Stimulated activated CD4-positive, alpha-beta T cell treated with anti-CD3 and anti-CD28 coated beads, TNF-alpha, amount 100 ng/mL, for 4 hours (primary cell): ENCODE measurements around the gene DDO.
"Not testable (repeated sequence)": the region's sequence is repeated elsewhere in the genome, so short reads cannot be mapped to it uniquely, and the experiment has no call there.

Source experiments
- DNase-seq, 3 experiments: peaks; one replicate each; pipeline ENCODE4 v3.0.0-alpha.2; 2020; ENCODE audit warnings: low read depth in 3 of 3

DDO gene, protein sequence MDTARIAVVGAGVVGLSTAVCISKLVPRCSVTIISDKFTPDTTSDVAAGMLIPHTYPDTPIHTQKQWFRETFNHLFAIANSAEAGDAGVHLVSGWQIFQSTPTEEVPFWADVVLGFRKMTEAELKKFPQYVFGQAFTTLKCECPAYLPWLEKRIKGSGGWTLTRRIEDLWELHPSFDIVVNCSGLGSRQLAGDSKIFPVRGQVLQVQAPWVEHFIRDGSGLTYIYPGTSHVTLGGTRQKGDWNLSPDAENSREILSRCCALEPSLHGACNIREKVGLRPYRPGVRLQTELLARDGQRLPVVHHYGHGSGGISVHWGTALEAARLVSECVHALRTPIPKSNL

DNA sequence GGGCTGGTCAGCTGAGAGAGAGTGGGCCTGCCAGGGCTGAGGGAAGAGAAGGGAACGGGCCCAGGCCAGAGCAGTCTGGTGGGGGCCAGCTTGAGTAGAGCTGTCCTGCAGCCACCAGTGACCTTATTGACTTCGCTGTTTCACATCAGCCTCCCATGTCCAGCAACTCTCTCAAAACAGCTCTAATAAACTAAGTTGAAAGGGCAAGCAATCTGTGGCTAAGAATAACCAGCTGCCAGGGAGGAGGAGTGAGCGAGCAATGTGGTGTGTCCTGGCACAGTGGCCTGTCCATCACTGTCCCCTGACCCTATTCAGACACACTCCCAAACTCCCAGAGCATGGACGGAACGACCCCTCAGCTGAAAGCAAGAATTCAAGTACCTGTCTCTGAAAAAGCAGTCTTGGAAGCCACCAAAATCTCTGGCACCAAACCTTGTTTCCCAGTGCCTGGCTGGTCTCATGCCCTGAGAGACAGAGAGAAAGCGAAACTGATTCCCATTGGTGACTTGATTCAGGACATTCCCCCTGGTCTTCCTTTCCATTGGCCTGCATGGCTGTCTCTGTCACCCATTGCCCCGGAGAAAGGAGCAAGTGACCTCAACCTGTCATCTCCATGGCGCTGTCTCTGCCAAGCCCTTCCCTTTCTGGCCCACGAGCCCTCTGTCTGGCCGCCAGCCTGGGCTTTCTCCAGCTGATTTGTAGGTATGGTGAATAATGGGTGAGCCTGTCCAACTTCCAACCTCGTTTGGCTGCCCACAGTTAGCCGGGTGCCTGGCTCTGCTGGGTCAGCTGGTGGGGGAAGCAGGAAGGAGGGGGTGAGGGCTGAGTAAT is at the start of gene DDO:
TSS of gene DDO (minus strand) at position 490 of the 831 bp plus-strand sequence. CDS start 2,113 bp downstream, outside the sequence.
- DNase-seq: no peak

DNA sequence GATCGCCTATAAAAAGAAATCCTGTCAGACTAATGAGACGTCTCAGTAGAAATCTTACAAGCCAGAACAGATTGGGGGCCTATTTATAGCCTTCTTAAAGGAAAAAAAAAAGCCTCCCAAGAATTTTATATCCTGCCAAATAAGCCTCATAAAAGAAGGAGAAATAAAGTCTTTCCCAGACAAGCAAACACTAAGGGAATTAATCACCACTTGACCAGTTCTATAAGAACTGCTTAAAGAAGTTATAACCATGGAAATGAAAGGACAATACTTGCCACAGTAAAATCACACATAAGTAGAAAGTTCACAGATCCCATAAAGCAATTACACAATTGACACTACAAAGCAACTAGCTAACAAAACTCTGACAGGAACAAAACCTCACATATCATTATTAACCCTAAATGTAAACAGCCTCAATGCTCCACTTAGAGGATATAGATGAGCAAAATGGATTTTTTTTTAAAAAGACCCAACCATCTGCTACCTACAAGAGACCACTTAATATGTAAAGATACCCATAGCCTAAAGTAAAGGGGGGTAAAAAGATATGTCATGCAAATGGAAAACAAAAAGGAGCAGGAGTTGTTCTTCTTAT is 47.6 kb upstream of the DDO start:
- DNase-seq: no peak

DNA sequence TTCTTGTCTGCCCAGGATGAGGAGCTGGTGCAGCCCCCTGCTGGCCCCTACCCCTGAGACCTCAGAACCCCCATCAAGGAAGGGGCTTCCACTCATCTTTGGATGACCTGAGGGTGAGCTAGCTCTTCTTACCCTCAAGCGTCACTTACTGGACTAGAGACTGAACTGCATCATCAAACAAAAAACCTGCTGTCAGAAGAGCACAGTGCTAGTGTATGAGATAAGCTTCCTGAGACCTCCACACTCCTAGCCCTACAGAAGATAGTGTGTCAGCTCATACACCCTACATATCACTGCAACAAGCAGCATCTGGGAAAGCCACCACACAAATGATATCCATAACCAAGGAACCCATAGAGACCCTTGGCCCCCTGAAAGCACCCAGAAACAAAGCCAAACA is 46.0 kb upstream of the DDO start:
- DNase-seq: no peak

DNA sequence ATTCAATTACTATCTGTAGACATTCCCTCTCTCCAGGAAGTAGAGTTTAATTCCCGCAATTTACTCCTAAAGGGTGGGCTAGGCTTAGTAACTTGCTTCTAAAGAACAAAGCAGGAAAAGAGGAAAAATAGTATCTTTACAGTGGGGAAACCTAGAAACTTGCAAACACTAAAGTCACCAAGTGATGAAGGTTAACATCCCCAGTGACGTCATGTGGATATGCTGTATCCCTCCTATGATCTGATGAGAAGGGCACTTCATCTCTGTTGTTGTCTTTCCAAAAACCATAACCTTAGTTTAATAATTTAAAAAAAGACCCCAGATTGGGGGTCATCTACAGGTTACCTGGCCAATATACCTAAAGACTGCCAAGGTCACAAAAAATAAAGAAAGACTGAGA is 43.8 kb upstream of the DDO start:
- DNase-seq: no peak

DNA sequence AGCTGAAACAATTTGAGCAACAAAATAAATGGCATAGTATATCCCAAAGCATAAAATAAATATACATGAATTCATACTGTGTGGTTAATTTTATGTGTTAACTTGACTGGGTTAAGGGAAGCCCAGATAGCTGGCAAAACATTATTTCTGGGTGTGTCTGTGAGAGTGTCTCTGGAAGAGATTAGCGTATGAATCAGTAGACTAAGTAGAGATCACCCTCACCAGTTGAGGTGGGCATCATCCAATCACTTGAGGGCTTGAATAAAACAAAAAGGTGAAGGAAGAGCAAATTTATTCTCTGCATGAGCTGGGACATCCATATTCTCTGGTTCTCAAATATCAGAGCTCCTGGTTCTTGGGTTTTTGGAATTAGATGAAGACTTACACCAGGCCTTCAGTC is 43.1 kb upstream of the DDO start:
- DNase-seq: no peak

DNA sequence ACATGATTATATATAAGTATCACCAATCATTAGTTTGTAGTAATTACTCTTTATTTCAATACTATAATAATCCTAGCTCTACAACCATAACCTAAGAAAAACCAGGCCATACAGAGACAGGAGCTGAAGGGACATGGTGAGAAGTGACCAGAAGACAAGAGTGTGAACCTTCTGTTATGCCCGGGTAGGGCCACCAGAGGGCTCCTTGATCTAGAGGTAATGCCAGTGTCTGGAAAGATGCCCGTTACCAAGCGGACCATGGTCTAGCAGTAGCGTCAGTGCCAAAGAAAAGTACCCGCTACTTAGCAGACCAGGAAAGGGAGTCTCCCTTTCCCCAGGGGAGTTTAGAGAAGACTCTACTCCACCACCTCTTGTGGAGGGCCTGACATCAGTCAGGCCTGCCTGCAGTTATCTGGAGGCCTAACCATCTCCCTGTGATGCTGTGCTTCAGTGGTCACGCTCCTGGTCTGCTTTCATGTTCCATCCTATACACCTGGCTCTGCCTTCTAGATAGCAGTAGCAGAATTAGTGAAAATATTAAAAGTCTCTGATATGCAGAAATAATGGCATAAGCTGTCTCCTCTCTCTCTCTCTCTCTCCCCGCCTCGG is 42.3 kb upstream of the DDO start:
- not testable (repeated sequence) for DNase-seq

DNA sequence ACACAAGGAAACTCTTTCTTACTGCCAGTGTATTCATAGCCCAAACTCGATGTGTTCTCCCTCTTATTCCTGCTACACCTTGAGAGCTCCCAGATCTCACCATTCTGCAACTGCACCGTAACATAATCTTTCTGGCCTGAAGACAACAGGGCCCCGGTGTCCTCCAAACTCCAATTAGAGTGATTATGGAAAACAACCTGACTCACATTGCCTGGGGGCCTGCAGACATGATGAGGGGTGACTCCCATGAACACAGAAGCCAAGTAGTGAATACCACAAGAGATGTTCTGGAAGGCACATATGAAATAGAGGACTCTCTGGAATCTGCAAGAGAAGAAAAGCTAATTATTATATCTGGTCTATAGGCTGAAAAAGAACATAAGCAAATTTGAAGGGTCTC is 41.3 kb upstream of the DDO start:
- DNase-seq: no peak

DNA sequence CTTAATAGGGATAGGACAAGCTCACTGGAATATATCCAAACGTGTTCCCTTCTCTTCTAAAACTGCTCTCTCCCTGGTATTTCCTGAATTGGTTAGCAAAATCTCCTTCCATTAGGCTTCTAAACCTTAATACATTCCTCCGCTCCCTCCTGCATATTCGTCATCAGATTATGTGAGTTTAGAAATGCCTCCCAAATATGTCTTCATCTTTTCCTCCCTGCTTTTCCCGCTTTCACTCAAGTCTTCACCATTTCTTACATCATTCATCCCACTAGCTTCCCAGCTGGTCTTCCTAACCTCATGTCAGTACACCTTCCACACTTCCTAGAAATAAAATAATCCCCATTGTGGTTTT is 34.1 kb upstream of the DDO start:
- no peak for DNase-seq

DNA sequence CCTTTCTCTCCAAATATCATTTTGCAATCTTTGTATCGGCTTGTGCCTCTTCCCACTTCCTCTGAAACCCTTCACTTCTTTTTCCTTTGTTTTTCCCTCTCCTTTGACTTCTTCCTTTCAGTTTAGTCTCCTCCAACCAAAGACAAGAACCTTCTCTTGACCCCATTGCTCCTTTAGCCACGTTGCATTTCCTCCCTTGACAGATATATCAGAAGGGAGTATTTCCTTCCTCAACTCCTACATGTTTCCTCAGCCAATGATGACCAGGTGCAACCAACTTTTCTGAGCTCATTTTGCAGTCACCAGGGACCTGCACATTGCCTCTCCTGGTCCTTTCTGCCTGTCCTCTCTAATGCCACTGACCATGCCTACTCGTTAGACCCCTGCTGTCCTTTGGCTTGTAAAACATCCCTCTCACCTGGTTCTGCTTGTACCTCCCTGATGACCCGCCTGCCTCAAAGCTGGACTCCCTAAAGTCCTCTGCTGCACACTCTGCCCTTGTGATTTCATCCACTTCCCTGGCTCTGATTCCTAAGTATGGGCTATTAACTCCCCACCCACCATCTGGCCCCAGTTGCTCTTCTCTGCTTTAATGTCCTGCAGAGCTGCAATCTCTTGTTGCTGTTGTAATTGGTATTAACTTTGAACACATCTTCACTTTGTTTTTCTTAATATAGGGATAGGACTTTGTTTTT is 33.6 kb upstream of the DDO start:
- DNase-seq: no peak

DNA sequence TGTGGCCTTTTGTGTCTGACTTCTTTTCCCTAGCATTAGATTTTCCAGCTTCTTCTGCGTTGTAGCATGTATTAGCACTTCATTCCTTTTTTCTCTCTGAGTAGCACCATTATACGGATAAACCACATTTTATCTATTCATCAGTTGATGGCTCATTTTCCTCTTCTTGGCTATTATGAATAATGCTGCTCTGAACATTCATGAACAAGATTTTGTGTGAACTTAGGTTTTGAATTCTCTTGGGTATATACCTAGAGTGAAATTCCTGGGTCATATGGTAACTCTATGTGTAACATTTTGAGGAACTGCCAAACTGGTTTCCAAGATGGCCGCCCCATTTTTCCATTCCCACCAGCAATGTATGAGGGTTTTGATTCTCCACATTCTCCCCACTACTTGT is 32.4 kb upstream of the DDO start:
- no peak for DNase-seq

DNA sequence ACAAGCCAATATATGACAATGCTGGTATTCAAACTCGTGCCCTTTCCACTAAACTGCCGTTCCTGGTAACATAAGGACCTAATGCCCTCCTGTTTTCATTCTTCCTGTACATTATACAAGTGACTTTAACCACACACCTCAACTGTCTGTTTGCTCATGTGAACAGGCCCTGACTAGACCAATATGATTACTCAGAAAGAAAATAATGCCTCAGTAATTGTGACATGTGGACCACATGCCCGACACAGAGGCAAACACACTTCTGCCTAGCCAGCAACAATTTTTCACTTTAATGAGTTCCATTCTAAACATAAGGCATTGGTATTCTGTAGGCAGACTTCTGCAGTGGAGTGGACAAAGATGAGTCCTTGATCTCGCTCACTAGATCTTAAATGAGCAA is 31.0 kb upstream of the DDO start:
- no peak for DNase-seq

DNA sequence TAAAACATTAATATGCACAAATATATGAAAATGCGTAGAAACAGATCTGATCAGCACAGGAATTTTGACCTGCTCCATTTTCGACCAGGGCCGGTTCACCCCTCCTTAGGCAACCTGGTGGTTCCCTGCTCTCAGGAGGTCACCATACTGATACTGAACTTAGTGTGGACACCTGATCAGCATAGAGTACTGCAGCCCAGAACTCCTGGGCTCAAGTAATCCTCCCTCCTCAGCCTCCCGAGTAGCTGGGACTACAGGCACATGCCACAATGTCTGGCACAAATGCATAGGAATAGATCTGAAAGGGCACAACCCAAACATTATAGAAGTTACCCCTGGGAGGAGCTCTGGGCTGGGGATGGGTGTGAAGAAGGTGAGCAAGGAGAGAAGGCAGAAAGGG is 24.7 kb upstream of the DDO start:
- no peak for DNase-seq

DNA sequence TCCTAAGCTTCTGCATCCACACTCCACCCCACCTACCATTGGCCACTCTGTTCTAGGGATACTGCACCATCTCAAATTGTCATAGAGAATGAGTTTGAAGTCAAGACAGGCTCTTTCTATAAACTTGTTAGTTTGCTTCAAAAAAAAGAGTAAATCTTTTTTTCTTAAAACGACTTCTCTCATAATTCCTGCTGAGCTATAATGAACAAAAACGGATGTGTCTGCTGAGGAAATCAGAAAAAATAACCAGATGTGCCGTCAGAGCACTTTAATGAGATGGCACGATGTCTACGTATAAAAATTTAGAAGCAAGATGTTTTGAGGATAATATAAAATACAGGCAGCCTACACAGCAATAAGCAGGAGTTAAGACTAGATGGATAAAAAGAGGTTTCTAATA is 24.0 kb upstream of the DDO start:
- DNase-seq: no peak

DNA sequence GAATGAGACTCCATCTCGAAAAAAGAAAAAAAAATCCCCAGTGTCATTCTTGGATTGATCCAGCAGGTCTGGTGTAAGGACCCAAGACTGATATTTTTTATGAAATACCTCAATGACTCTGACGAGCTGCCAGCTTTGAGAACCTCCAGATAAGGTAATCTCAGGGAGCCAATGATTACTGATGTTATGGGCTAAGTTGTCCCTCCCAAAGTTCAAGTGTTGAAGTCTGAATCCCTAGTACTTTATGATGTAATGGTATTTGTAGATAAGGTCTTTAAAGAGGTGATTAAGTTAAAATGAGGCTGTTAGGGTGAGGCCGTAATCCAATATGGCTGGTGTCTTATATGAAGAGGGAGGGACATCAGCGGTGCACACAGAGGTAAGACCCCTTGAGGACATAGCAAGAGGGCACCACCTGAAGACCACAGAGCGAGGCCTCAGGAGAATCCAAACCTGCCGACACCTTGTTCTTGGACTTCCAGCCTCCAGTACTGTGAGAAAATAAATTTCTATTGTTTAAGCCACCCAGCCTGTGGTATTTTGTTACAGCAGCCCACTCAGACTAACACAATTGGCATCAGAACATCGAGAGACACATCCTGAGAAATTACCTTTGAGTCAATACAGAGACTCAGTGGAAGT is 19.7 kb upstream of the DDO start:
- DNase-seq: no peak

DNA sequence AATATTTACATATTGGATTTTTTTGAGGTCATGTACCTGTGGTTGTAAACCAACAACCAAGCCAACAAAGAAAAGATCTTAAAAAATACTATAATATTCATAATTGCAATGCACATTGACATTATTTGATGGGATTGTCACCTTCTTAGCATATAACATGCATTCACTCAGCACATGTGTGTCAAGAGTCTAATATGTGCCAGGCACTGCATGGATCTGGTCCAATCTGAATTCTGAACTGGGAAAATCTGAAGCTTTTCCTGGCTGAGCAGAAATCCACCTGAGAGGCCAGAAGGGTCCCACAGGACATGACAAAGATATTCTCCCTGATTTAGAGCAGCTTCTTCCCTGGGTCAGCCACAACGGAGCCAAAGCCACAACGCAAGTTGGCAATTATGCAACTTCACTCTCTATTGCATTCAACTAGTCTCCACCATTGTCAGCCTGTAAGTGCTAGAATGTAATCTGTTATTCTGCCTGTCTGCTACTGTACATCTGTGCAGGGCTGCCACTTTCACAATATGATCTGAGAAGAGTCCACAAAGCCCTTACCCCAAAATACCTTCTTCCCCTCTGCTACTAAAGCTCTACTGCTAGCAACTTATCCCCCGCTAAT is 17.0 kb upstream of the DDO start:
- DNase-seq: no peak

DNA sequence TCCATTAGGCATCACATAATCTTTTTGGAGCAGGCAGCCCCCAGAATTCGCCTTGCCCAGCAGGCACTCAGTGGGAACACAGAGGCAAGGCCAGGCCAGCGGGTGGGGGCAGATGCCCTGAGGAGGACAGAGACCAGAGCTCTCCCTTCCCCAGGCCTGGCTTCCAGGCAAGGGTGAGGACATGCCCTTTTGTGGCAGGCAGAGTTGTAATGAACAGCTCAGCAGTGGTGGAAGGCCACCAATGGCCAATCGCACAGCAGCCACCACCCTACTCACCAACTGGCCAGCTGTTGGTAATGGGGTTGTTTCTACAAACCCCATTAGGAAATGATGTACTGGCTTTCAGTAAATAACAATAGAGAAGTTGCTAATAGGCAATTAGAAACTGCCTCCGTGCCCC is 15.4 kb upstream of the DDO start:
- DNase-seq: no peak

DNA sequence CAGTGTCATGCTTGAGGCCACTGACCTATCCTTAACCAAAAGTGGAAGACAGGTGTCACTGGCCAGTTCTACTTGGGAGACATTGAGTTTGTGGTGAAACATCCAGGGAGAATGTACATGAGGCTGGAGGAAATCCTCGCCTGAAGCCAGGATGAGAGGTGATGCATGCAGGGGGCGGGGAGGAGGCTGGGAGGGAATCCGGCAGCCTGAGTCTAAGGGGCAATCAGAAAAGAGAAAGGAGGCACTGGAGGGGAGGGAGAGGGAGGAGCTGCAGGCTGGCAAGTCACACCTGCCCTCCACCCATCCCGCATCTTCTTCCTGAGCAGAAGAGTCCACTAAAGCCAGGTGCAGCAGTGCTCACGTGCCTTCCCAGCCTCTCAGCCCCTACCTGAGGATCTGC is 14.9 kb upstream of the DDO start:
- no peak for DNase-seq

DNA sequence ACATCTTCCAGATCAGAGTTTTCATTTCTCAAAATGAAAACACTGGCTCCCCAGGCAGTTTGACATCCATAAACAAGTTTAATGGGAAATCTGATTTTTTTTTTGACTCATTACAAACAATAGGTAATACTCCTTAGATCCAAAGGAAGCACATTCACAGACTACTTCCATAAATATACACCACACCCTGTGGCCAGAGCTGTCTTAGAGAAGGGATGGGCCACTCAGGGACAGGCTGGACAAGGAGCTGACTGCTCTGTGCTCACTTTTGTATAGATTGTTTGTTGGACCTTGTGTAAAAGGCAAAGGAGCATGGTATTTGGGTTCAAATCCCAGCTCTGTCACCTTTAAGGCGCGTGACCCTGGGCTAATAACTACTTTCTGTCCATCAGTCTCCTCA is 12.8 kb upstream of the DDO start:
- no peak for DNase-seq

DNA sequence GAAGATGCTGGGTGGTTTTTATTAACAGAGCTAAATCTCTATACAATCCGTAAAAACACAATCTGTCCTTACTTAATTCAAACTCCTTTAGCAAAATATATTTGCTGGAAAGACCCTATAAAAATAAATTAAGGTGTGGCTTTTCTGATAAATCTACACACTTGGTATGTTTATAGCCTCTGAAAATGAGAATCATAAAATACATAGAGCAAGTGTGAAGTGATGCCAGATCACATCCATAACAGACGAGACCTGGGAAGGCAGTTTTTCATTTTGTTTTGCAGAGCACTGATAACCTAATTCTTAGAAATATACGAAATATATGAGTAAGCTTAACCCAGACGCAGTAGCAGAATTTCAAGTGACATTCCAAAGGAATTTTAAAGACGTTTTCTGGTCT is 10.4 kb upstream of the DDO start:
- no peak for DNase-seq

DNA sequence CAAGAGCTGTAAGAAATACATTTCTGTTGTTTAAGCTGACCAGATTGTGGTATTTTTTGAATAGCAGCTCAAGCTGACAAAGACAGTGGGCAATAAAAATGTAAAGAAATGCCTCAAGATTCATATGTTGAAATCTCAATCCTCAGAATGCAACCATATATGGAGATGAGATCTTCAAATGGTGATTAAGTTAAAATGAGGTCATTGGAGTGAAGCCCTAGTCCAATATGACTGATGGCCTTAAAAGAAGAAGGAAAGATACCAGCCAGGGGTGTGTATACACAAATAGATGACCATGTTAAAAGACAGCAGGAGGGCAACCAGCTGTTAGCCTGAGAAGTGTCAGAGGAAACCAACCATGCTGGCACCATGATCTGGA is 7.1 kb upstream of the DDO start:
- DNase-seq: no peak
